ENCODE data around the gene PRKCA. TPM values are rescaled to one million over a fixed set of nuclear protein-coding genes. Genes with fewer than 3 reads are reported as not detected.

Gene PRKCA
- total and polyA plus RNA-seq, 10 of the 15 experiments (the other 5 are each of a cell fraction or from before 2014, with no cell fraction given): 0.11 to 14.6 (median 0.72) TPM

- DNase-seq (ENCODE audit: low read depth, low spot score) (no peak), FAIRE-seq (no peak), ATAC-seq (no peak)
- H3K4me1 ChIP-seq (ENCODE audit: control insufficient read depth, insufficient read depth, low read length): no peaks in the 10 kb centered on the region
- no peaks in the 10 kb centered on the region for H4K20me1 ChIP-seq (ENCODE audit: control insufficient read depth, insufficient read depth)
- H3K9me3 ChIP-seq (replicated peaks; ENCODE audit: control insufficient read depth, insufficient read depth, low read length): no peaks in the 10 kb centered on the region
- H3K27ac ChIP-seq (ENCODE audit: control insufficient read depth, insufficient read depth): no peak overlapping the region
- WGBS (ENCODE audit: insufficient coverage, insufficient replicate concordance, low lambda C conversion rate, missing lambda C conversion rate): 8% methylated on average over 4 of the region's 4 CpGs
- H3K36me3 ChIP-seq (ENCODE audit: control insufficient read depth in 2 of 2, insufficient read depth in 2 of 2, low read length in 1 of 2): no peaks in the 10 kb centered on the region
- POLR2A ChIA-PET: no interaction called here
- no peak for TF ChIP-seq FOS (IDR thresholded peaks at IDR 0.05; ENCODE audit: borderline replicate concordance, extremely low read depth, insufficient read length)
- TF ChIP-seq NFYB (IDR thresholded peaks at IDR 0.05; ENCODE audit: insufficient read depth, low read depth, low read length): no peak
- TF ChIP-seq RAD51 (IDR thresholded peaks at IDR 0.05): no peak
- no peak for TF ChIP-seq STAT1 (conservative IDR thresholded peaks at IDR 0.05)
- TF ChIP-seq, protein P1, sequence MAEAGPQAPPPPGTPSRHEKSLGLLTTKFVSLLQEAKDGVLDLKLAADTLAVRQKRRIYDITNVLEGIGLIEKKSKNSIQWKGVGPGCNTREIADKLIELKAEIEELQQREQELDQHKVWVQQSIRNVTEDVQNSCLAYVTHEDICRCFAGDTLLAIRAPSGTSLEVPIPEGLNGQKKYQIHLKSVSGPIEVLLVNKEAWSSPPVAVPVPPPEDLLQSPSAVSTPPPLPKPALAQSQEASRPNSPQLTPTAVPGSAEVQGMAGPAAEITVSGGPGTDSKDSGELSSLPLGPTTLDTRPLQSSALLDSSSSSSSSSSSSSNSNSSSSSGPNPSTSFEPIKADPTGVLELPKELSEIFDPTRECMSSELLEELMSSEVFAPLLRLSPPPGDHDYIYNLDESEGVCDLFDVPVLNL (IDR thresholded peaks at IDR 0.05; ENCODE audit: low read depth, low read length): no peak
- TF ChIP-seq, protein P2, sequence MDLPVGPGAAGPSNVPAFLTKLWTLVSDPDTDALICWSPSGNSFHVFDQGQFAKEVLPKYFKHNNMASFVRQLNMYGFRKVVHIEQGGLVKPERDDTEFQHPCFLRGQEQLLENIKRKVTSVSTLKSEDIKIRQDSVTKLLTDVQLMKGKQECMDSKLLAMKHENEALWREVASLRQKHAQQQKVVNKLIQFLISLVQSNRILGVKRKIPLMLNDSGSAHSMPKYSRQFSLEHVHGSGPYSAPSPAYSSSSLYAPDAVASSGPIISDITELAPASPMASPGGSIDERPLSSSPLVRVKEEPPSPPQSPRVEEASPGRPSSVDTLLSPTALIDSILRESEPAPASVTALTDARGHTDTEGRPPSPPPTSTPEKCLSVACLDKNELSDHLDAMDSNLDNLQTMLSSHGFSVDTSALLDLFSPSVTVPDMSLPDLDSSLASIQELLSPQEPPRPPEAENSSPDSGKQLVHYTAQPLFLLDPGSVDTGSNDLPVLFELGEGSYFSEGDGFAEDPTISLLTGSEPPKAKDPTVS (IDR thresholded peaks at IDR 0.05; ENCODE audit: low read depth, low read length): no peak
- no peak for TF ChIP-seq REST (IDR thresholded peaks at IDR 0.05; ENCODE audit: low read depth, low read length)
- no peak for TF ChIP-seq SMARCA5 (IDR thresholded peaks at IDR 0.05)
- no peak for TF ChIP-seq ZSCAN29 (IDR thresholded peaks at IDR 0.05)
- no peak for TF ChIP-seq NR2C1 (IDR thresholded peaks at IDR 0.05)
- no peak for TF ChIP-seq DPF2 (IDR thresholded peaks at IDR 0.05)
- no peak overlapping the region for H3K4me2 ChIP-seq (ENCODE audit: control insufficient read depth, insufficient read depth)
- SMC1A ChIA-PET (ENCODE audit: uncharacterized antibody, unreplicated experiment): interaction anchor here (0.8 kb wide), 1 partner anchor 241 kb away, joined by 4 read pairs; no protein-coding TSS in a partner anchor
- no peak overlapping the region for H3K4me3 ChIP-seq
- H3K9ac ChIP-seq (ENCODE audit: control insufficient read depth, insufficient read depth, low read length): no peak overlapping the region
- CTCF ChIA-PET: interaction anchor here (1.1 to 1.2 kb wide), 3 partner anchors 10 to 241 kb away, joined by 3 read pairs; no protein-coding TSS in a partner anchor
- RAD21 ChIA-PET (ENCODE audit: unreplicated experiment): interaction anchor here (0.6 kb wide), 1 partner anchor 551 kb away, joined by 3 read pairs; no protein-coding TSS in a partner anchor
- intact Hi-C loops (cut with micrococcal nuclease; ENCODE audit: unreplicated experiment): no loop called here
- in situ Hi-C loops (cut with MboI): no loop called here
- H2AFZ ChIP-seq (ENCODE audit: control insufficient read depth, low read depth, low read length): no peak overlapping the region
- BruUV-seq (replicated peaks): no TSS peak
- H3K27me3 ChIP-seq (replicated peaks in 1 of 2; ENCODE audit: control insufficient read depth in 2 of 2, insufficient read depth in 2 of 2, low read length in 1 of 2): no peaks in the 10 kb centered on the region
- H3K79me2 ChIP-seq (ENCODE audit: control insufficient read depth, insufficient read depth, low read length): no peaks in the 10 kb centered on the region
Observed at GRCh38 chr17:66841328-66841727, 538.9 kb downstream of the PRKCA start.

Data from GM12878 (cell line).